Testis (tissue), 2 donors: ENCODE data around the gene EPB41L1.

Experiments used
- CTCF ChIP-seq, 3 experiments: fragments of 450-650 bp in 2 of 3; fragments of 200-600 bp in 1 of 3; sonication (generic) in 1 of 3; IDR thresholded peaks; one replicate each; pipeline ENCODE4 v1.5.1; 2016 to 2019; ENCODE audit warnings: antibody characterized with exemption in 3 of 3, mild to moderate bottlenecking in 2 of 3, moderate library complexity in 1 of 3
- POLR2A ChIP-seq: fragments of 450-650 bp; IDR thresholded peaks from one replicate; pipeline ENCODE4 v1.6.1; 2017; ENCODE audit warnings: antibody characterized with exemption, mild to moderate bottlenecking, moderate library complexity

- TF ChIP-seq CTCF (IDR thresholded peaks at IDR 0.05) (no peak), POLR2A (no peak)
Measured at GRCh38 chr20:36183155-36183944, 28.8 kb downstream of the EPB41L1 start.
